HL-60 (cell line): ENCODE data around the gene ZCCHC24.

ENCODE experiments used
- POLR2AphosphoS5 ChIP-seq: IDR thresholded peaks from 2 replicates; pipeline ENCODE4 v1.6.1; 2012; ENCODE audit warnings: low read depth
- TF ChIP-seq, protein P1 (sequence below): IDR thresholded peaks from one replicate; pipeline ENCODE4 v1.5.1; 2011; ENCODE audit warnings: low read length, control low read depth, inconsistent platforms; ENCODE audit not compliant: insufficient read depth

DNA sequence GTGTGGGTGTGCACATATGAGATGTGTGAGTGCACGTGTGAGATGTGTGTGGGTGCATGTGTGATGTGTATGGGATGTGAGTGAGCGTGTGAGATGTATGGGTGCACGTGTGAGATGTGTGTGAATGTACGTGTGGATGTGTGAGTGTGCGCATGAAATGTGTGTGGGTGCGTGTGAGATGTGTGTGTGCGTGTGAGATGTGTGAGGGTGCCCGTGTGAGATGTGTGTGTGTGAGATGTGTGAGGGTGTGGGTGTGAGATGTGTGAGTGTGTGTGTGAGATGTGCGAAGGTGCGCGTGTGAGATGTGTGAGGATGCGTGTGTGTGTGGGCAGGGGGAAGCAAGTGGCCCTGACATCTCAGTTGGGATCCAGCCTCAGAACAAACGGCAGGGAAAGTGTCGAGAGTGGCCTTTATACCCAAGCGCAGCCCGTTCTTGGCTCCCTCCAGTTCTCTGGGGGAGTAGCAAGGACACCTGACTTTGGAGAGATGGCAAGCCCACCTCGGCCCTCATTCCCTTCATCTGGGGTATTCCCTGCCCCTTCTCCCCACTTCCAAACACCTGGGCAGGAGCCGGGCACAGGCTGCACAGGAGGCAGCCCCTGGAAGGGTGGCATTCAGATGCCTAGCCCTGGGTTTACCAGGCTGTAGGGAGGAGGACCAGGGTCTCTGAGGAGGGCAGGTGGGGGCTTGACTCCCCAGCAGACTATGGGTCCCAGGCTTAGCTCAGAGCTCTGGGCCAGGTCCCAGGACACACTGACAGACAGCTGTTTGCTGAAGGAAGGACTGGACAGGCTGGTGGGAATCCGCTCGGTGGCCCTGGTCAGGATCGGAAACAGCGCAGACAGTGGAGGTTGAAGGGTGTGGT, 66.5 kb downstream of the ZCCHC24 start:
- TF ChIP-seq, protein P1, sequence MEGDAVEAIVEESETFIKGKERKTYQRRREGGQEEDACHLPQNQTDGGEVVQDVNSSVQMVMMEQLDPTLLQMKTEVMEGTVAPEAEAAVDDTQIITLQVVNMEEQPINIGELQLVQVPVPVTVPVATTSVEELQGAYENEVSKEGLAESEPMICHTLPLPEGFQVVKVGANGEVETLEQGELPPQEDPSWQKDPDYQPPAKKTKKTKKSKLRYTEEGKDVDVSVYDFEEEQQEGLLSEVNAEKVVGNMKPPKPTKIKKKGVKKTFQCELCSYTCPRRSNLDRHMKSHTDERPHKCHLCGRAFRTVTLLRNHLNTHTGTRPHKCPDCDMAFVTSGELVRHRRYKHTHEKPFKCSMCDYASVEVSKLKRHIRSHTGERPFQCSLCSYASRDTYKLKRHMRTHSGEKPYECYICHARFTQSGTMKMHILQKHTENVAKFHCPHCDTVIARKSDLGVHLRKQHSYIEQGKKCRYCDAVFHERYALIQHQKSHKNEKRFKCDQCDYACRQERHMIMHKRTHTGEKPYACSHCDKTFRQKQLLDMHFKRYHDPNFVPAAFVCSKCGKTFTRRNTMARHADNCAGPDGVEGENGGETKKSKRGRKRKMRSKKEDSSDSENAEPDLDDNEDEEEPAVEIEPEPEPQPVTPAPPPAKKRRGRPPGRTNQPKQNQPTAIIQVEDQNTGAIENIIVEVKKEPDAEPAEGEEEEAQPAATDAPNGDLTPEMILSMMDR = no peak
- no peak for TF ChIP-seq POLR2AphosphoS5
